MV-4-11 (cell line): ENCODE results near the gene MAP2K6.

ENCODE experiments used
- DNase-seq: peaks from one replicate; lab custom pipeline; 2025; lab: John Stamatoyannopoulos, UW

Gene MAP2K6

GRCh38 chr17:69492410-69493071, 78.0 kb downstream of the MAP2K6 start:
- no peak for DNase-seq

GRCh38 chr17:69495787-69496186, 81.3 kb downstream of the MAP2K6 start:
- DNase-seq: no peak

GRCh38 chr17:69497161-69497560, 82.7 kb downstream of the MAP2K6 start:
- DNase-seq: no peak

- DNase-seq: no peak
These were observed 84.8 kb downstream of the MAP2K6 start for GRCh38 chr17:69499318-69499717.

GRCh38 chr17:69500911-69501429, 86.5 kb downstream of the MAP2K6 start:
- no peak for DNase-seq

- peak; percentile 64 for DNase-seq
These were observed 87.3 kb downstream of the MAP2K6 start for GRCh38 chr17:69501591-69502468.

- peak; percentile 20 for DNase-seq
These were observed 89.2 kb downstream of the MAP2K6 start for GRCh38 chr17:69503711-69504110.

GRCh38 chr17:69505740-69506139, 91.2 kb downstream of the MAP2K6 start:
- DNase-seq: no peak

- DNase-seq: peak; percentile 35
These were observed 92.0 kb downstream of the MAP2K6 start for GRCh38 chr17:69506489-69506888.

GRCh38 chr17:69508814-69509213, 94.3 kb downstream of the MAP2K6 start:
- DNase-seq: no peak

- DNase-seq: no peak
These were observed 96.8 kb downstream of the MAP2K6 start for GRCh38 chr17:69511250-69511649.

GRCh38 chr17:69512946-69513345, 98.4 kb downstream of the MAP2K6 start:
- DNase-seq: no peak

GRCh38 chr17:69516225-69516624, 101.7 kb downstream of the MAP2K6 start:
- DNase-seq: no peak

- peak; percentile 46 for DNase-seq
These were observed 102.4 kb downstream of the MAP2K6 start for GRCh38 chr17:69516911-69517310.

GRCh38 chr17:69518951-69519350, 104.5 kb downstream of the MAP2K6 start:
- DNase-seq: no peak

GRCh38 chr17:69523244-69523861, 108.9 kb downstream of the MAP2K6 start:
- DNase-seq: peak; percentile 63

GRCh38 chr17:69524854-69525253, 110.4 kb downstream of the MAP2K6 start:
- no peak for DNase-seq

- peak; percentile 39 for DNase-seq
These were observed 111.7 kb downstream of the MAP2K6 start for GRCh38 chr17:69525920-69526841.

- no peak for DNase-seq
These were observed 113.5 kb downstream of the MAP2K6 start for GRCh38 chr17:69528035-69528434.

GRCh38 chr17:69533481-69534234, 119.2 kb downstream of the MAP2K6 start:
- DNase-seq: no peak

GRCh38 chr17:69534235-69534621, 119.7 kb downstream of the MAP2K6 start:
- no peak for DNase-seq
